ENCODE results near the gene TMSB15C.
"Not testable (repeated sequence)": the region's sequence is repeated elsewhere in the genome, so short reads cannot be mapped to it uniquely, and the experiment has no call there.

DNA sequence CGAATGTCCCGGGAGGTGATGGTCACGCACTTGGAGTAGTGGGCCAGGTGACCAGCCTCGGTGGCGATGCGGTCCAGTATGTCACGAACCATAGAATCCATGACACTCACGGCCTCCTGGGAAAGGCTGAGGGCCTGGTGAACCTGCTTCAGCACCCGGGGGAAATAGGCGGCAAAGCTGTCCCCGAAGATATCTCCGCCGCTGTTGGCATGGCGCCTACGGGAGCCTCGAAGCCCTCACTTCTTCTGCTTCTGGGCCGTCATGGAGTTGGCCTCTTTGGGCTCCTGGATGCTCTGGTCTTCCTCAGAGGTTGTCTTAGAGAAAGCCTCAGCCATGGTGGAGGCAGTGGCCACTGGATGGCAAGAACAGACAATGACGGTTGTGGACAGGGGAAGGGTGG lies 13.4 kb downstream of the TMSB15C start:
- not testable (repeated sequence) for TF ChIP-seq CTCF (IDR thresholded peaks at IDR 0.05); ZFX (IDR thresholded peaks at IDR 0.05; ENCODE audit: borderline replicate concordance)
